ENCODE data around the gene TSKS. TPM values are rescaled to one million over a fixed set of nuclear protein-coding genes. Genes with fewer than 3 reads are reported as not detected.
A peak's percentile ranks its signal among the peaks of the same experiment; 100 is the strongest.

Gene TSKS
- total and polyA plus RNA-seq, 10 of the 15 experiments (the other 5 are each of a cell fraction or from before 2014, with no cell fraction given): not detected

- 50% methylated on average over 7 of the region's 8 CpGs for WGBS (ENCODE audit: insufficient coverage, insufficient replicate concordance, low lambda C conversion rate, missing lambda C conversion rate)
- intact Hi-C loops (cut with micrococcal nuclease; ENCODE audit: unreplicated experiment): loop anchor here (5.0 kb wide), 1 partner anchor 39 kb away; the partner anchor contains the start of gene AP2A1
- FAIRE-seq: no peak
- TF ChIP-seq SPI1 (IDR thresholded peaks at IDR 0.05; ENCODE audit: borderline replicate concordance, insufficient read depth, low read depth, low read length) (no peak), MAX (IDR thresholded peaks at IDR 0.05; ENCODE audit: low read depth, low read length) (no peak), PAX5 (IDR thresholded peaks at IDR 0.05; ENCODE audit: borderline replicate concordance, low read depth, low read length) (no peak), ZNF592 (IDR thresholded peaks at IDR 0.05) (no peak), NFYB (IDR thresholded peaks at IDR 0.05; ENCODE audit: insufficient read depth, low read depth, low read length) (no peak), MYC (IDR thresholded peaks at IDR 0.05; ENCODE audit: insufficient read depth, insufficient read length, insufficient replicate concordance, low read length, severe bottlenecking) (no peak), EP300 (IDR thresholded peaks at IDR 0.05; ENCODE audit: borderline replicate concordance in 1 of 2, control insufficient read depth in 1 of 2, low read depth in 2 of 2, low read length in 2 of 2) (no peak), IRF4 (IDR thresholded peaks at IDR 0.05; ENCODE audit: low read depth, low read length) (no peak), RAD21 (IDR thresholded peaks at IDR 0.05; ENCODE audit: insufficient read depth, low read depth, low read length) (no peak), SREBF1 (IDR thresholded peaks at IDR 0.05; ENCODE audit: low read length) (no peak), MXI1 (IDR thresholded peaks at IDR 0.05; ENCODE audit: low read depth, low read length) (no peak), ZBTB4 (CRISPR knock-in tag; IDR thresholded peaks at IDR 0.05) (no peak), ZNF217 (IDR thresholded peaks at IDR 0.05) (no peak), PBX3 (IDR thresholded peaks at IDR 0.05; ENCODE audit: insufficient replicate concordance, low read depth, low read length) (no peak), ZNF622 (IDR thresholded peaks at IDR 0.05) (no peak), NFIC (IDR thresholded peaks at IDR 0.05; ENCODE audit: low read depth, low read length) (no peak)
These were observed 43.5 kb upstream of the TSKS start for GRCh38 chr19:49806620-49806959.

More at GRCh38 chr19:49806620-49806959, 43.5 kb upstream of the TSKS start:
- H3K36me3 ChIP-seq (ENCODE audit: control insufficient read depth in 2 of 2, insufficient read depth in 2 of 2, low read length in 1 of 2): peaks cover 9% of the 10 kb centered on the region in 2 experiments; a peak in 3 of 4 replicates
- no peak overlapping the region for H2AFZ ChIP-seq (ENCODE audit: control insufficient read depth, low read depth, low read length)
- DNase-seq (ENCODE audit: low read depth, low spot score) (no peak), ATAC-seq (no peak)
- H4K20me1 ChIP-seq (ENCODE audit: control insufficient read depth, insufficient read depth): no peaks in the 10 kb centered on the region
- H3K4me2 ChIP-seq (ENCODE audit: control insufficient read depth, insufficient read depth): no peak overlapping the region
- RAD21 ChIA-PET (ENCODE audit: unreplicated experiment): no interaction called here
- CTCF ChIA-PET: interaction anchor here (1.2 kb wide), 1 partner anchor 57 kb away, joined by 3 read pairs; no protein-coding TSS in a partner anchor
- SMC1A ChIA-PET (ENCODE audit: uncharacterized antibody, unreplicated experiment): no interaction called here
- no peaks in the 10 kb centered on the region for H3K79me2 ChIP-seq (ENCODE audit: control insufficient read depth, insufficient read depth, low read length)
- H3K27ac ChIP-seq (ENCODE audit: control insufficient read depth, insufficient read depth): no peak overlapping the region
- no peaks in the 10 kb centered on the region for H3K27me3 ChIP-seq (replicated peaks in 1 of 2; ENCODE audit: control insufficient read depth in 2 of 2, insufficient read depth in 2 of 2, low read length in 1 of 2)
- TSS peak; percentile 50 for BruUV-seq (replicated peaks)
- H3K9ac ChIP-seq (ENCODE audit: control insufficient read depth, insufficient read depth, low read length): no peak overlapping the region
- POLR2A ChIA-PET: no interaction called here
- H3K4me3 ChIP-seq: no peak overlapping the region
- no peaks in the 10 kb centered on the region for H3K9me3 ChIP-seq (replicated peaks; ENCODE audit: control insufficient read depth, insufficient read depth, low read length)
- in situ Hi-C loops (cut with MboI): no loop called here
- 0 out of 2 replicates have a peak, but pooled peaks cover 3% of the 10 kb centered on the region for H3K4me1 ChIP-seq (ENCODE audit: control insufficient read depth, insufficient read depth, low read length)
